ENCODE results near the gene SLC12A5. TPM values are rescaled to one million over a fixed set of nuclear protein-coding genes. Genes with fewer than 3 reads are reported as not detected.

The SLC12A5 gene
- total and polyA plus RNA-seq, 9 of the 15 experiments (the other 6 are each of a cell fraction or from before 2014, with no cell fraction given), result 0.36 to 7.5 (median 2.1) TPM

DNA sequence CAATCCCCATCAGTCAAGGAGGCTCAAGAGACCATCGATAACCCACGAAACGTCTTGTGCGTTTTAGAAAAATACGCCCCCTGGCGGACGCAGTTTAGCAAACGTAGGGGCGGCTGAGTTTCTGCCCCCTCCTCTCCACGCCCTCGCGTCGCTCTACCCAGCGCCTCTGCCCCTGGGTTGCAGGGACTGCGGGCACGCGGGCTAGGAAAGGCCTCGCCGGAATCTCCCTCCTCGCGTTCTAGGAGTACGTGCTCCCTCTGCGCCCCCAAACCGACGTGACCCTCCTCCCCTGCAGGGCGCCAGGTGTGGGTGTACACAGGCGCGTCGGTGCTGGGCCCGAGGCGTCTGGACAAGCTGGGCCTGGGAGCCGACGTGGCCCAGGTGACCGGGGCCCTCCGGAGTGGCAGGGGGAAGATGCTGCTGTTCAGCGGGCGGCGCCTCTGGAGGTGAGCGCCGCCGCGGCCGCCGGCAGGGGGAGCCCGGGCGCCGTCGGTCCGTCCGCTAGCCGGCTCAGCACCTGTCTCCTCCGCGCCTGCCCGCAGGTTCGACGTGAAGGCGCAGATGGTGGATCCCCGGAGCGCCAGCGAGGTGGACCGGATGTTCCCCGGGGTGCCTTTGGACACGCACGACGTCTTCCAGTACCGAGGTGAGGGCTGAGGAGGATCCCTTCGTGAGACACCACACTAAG lies 15.0 kb upstream of the SLC12A5 start (continued):
- TF ChIP-seq, protein P1, sequence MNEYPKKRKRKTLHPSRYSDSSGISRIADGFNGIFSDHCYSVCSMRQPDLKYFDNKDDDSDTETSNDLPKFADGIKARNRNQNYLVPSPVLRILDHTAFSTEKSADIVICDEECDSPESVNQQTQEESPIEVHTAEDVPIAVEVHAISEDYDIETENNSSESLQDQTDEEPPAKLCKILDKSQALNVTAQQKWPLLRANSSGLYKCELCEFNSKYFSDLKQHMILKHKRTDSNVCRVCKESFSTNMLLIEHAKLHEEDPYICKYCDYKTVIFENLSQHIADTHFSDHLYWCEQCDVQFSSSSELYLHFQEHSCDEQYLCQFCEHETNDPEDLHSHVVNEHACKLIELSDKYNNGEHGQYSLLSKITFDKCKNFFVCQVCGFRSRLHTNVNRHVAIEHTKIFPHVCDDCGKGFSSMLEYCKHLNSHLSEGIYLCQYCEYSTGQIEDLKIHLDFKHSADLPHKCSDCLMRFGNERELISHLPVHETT (CRISPR knock-in tag; conservative IDR thresholded peaks at IDR 0.05 in 1 of 2, IDR thresholded peaks at IDR 0.05 in 1 of 2), result no peak
- TF ChIP-seq PHF8 (IDR thresholded peaks at IDR 0.05; ENCODE audit: borderline replicate concordance, low read length), result no peak
- TF ChIP-seq, protein P2, sequence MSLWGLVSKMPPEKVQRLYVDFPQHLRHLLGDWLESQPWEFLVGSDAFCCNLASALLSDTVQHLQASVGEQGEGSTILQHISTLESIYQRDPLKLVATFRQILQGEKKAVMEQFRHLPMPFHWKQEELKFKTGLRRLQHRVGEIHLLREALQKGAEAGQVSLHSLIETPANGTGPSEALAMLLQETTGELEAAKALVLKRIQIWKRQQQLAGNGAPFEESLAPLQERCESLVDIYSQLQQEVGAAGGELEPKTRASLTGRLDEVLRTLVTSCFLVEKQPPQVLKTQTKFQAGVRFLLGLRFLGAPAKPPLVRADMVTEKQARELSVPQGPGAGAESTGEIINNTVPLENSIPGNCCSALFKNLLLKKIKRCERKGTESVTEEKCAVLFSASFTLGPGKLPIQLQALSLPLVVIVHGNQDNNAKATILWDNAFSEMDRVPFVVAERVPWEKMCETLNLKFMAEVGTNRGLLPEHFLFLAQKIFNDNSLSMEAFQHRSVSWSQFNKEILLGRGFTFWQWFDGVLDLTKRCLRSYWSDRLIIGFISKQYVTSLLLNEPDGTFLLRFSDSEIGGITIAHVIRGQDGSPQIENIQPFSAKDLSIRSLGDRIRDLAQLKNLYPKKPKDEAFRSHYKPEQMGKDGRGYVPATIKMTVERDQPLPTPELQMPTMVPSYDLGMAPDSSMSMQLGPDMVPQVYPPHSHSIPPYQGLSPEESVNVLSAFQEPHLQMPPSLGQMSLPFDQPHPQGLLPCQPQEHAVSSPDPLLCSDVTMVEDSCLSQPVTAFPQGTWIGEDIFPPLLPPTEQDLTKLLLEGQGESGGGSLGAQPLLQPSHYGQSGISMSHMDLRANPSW (CRISPR knock-in tag; IDR thresholded peaks at IDR 0.05), result no peak
- TF ChIP-seq RNF2 (IDR thresholded peaks at IDR 0.05), result 0 out of 2 replicates have a peak, but pooled peaks have one; percentile 41
- no peak for TF ChIP-seq BCOR (IDR thresholded peaks at IDR 0.05)
- no peak for TF ChIP-seq SAFB2 (IDR thresholded peaks at IDR 0.05; ENCODE audit: borderline replicate concordance, low read depth, low read length, severe bottlenecking)
- no peak for TF ChIP-seq HCFC1 (IDR thresholded peaks at IDR 0.05; ENCODE audit: low read depth, low read length)
- TF ChIP-seq, protein P3, sequence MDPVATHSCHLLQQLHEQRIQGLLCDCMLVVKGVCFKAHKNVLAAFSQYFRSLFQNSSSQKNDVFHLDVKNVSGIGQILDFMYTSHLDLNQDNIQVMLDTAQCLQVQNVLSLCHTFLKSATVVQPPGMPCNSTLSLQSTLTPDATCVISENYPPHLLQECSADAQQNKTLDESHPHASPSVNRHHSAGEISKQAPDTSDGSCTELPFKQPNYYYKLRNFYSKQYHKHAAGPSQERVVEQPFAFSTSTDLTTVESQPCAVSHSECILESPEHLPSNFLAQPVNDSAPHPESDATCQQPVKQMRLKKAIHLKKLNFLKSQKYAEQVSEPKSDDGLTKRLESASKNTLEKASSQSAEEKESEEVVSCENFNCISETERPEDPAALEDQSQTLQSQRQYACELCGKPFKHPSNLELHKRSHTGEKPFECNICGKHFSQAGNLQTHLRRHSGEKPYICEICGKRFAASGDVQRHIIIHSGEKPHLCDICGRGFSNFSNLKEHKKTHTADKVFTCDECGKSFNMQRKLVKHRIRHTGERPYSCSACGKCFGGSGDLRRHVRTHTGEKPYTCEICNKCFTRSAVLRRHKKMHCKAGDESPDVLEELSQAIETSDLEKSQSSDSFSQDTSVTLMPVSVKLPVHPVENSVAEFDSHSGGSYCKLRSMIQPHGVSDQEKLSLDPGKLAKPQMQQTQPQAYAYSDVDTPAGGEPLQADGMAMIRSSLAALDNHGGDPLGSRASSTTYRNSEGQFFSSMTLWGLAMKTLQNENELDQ (CRISPR knock-in tag; IDR thresholded peaks at IDR 0.05; ENCODE audit: borderline replicate concordance), result no peak
- TF ChIP-seq, protein P4, sequence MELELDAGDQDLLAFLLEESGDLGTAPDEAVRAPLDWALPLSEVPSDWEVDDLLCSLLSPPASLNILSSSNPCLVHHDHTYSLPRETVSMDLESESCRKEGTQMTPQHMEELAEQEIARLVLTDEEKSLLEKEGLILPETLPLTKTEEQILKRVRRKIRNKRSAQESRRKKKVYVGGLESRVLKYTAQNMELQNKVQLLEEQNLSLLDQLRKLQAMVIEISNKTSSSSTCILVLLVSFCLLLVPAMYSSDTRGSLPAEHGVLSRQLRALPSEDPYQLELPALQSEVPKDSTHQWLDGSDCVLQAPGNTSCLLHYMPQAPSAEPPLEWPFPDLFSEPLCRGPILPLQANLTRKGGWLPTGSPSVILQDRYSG (tag; conservative IDR thresholded peaks at IDR 0.05; ENCODE audit: low read depth), result no peak
- TF ChIP-seq, protein P5, sequence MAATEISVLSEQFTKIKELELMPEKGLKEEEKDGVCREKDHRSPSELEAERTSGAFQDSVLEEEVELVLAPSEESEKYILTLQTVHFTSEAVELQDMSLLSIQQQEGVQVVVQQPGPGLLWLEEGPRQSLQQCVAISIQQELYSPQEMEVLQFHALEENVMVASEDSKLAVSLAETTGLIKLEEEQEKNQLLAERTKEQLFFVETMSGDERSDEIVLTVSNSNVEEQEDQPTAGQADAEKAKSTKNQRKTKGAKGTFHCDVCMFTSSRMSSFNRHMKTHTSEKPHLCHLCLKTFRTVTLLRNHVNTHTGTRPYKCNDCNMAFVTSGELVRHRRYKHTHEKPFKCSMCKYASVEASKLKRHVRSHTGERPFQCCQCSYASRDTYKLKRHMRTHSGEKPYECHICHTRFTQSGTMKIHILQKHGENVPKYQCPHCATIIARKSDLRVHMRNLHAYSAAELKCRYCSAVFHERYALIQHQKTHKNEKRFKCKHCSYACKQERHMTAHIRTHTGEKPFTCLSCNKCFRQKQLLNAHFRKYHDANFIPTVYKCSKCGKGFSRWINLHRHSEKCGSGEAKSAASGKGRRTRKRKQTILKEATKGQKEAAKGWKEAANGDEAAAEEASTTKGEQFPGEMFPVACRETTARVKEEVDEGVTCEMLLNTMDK (IDR thresholded peaks at IDR 0.05; ENCODE audit: borderline replicate concordance, insufficient read depth, low read depth, low read length, poor library complexity, severe bottlenecking), result peak; percentile 83
- no peak for TF ChIP-seq KLF13 (tag; IDR thresholded peaks at IDR 0.05; ENCODE audit: borderline replicate concordance, low read depth)
- TF ChIP-seq, protein P6, sequence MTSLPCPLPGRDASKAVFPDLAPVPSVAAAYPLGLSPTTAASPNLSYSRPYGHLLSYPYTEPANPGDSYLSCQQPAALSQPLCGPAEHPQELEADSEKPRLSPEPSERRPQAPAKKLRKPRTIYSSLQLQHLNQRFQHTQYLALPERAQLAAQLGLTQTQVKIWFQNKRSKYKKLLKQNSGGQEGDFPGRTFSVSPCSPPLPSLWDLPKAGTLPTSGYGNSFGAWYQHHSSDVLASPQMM (CRISPR knock-in tag; IDR thresholded peaks at IDR 0.05), result no peak
- TF ChIP-seq, protein P7, sequence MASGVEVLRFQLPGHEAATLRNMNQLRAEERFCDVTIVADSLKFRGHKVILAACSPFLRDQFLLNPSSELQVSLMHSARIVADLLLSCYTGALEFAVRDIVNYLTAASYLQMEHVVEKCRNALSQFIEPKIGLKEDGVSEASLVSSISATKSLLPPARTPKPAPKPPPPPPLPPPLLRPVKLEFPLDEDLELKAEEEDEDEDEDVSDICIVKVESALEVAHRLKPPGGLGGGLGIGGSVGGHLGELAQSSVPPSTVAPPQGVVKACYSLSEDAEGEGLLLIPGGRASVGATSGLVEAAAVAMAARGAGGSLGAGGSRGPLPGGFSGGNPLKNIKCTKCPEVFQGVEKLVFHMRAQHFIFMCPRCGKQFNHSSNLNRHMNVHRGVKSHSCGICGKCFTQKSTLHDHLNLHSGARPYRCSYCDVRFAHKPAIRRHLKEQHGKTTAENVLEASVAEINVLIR (CRISPR knock-in tag; IDR thresholded peaks at IDR 0.05), result no peak
- TF ChIP-seq ZNF232 (CRISPR knock-in tag; IDR thresholded peaks at IDR 0.05), result no peak

Measured in K562 (cell line).